GM12872 (cell line): ENCODE results near the gene ANO2.

ENCODE experiments used
- CTCF ChIP-seq: IDR thresholded peaks from 3 replicates; pipeline ENCODE4 v1.5.1; 2011; ENCODE audit warnings: low read depth, mild to moderate bottlenecking, low read length, moderate library complexity; ENCODE audit not compliant: insufficient read depth

ANO2 gene

GRCh38 chr12:5900076-5900475, 45.0 kb downstream of the ANO2 start:
- no peak for TF ChIP-seq CTCF

DNA sequence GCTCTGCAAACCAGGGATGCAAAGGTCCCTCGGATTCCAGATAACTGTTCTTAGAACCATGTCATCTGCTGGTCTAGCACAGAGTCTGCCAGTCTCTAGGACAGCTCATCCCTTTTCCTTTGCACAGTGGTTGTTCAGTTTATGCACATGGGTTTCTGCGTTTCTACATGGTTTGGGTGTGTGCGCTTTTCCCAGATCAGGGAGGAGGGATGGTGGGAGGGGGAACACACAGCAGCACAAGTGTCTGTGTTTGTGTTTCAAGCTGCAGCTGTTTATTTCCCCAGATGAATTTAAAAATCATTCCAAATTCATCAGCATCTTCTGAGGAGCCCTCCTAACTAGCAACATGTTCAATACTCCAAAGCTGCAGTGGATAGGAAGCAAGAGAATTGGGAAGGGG, 45.4 kb downstream of the ANO2 start:
- no peak for TF ChIP-seq CTCF

DNA sequence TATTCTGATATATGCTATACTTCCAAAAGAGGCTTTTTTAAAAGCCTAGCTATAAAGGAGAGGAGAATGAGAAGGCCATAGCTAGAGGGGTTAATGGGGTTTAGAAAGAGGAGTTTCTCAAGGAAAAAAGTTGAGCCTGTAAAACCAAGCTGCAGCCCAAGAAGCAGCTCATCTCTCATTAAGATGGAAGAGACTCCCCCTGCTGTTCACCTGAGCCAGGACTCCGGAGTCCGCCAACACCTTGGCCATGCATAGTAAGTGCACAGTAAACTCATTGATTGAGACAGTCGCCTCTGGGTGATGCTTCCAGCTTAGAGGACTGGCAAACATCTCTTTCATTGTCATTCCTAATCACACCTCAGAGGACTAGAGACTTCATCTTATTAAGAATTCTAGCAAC, 46.2 kb downstream of the ANO2 start:
- peak; percentile 27; the same call in 1 of the 3 replicates for TF ChIP-seq CTCF

DNA sequence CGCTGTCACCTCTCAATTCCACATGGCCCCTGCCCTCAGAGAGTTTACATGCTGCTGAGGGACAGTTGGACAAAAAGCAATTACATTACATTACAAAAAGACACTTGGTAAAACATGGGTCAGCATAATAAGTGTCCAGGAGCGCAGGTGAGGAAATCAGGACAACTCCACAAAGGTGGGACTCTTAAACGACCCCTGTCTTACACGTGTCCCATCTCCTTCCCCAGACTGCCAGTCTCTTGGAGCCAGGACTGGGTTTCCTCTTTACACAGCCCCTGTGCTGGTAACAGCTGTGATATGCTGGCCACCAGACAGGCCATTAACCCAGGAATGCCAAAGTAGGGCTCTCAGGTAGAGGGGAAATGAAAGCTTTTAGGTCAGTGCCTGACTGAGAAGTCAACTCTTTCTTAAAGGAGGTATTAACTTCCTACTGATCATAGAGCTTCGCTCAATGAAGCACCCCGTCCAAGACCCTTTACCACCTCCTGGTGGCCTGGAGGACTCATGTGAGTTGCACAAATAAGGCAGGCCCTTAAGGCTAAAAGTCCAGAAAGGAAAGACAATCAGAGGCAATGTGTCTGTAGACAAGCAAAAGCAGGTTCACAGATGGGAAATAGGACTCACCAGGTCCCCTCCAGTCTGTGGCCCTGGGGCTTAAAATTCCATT, 55.5 kb downstream of the ANO2 start:
- TF ChIP-seq CTCF = peak; percentile 12; the same call in 1 of the 3 replicates

DNA sequence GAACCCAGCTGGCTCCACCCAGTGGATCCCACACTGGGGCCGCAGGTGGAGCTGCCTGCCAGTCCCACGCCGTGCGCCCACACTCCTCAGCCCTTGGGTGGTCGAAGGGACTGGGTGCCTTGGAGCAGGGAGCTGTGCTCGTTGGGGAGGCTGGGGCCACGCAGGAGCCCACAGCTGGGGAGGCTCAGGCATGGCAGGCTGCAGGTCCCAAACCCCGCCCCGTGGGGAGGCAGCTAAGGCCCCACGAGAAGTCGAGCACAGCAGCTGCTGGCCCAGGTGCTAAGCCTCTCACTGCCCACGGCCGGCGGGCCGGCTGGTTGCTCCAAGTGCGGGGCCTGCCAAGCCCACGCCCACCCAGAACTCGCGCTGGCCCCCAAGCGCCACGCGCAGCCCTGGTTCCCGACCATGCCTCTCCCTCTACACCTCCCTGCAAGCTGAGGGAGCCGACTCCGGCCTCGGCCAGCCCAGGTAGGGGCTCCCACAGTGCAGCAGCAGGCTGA, 56.2 kb downstream of the ANO2 start:
- no peak for TF ChIP-seq CTCF

DNA sequence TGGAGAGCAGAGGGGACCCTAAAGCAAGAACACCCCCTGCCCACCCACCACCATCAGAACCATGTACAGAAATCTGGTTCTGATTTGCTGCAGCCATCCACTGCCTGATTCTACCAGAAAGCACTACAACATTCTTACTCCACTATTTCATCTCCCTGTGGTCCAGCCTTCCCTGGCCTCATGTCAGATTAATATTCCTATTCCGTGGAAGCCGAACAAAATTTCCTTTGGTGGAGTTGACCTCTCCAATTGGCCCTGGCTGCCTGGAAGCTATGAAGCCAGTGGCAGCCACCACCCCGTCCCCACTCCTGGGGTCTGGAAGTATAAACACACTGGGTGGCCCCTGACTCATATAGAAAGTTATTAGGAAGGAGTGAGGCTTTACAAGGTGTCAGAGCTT, 60.2 kb downstream of the ANO2 start:
- no peak for TF ChIP-seq CTCF

- no peak for TF ChIP-seq CTCF
Measured at GRCh38 chr12:5884285-5884684, 60.8 kb downstream of the ANO2 start.
